Keratinocyte (primary cell): ENCODE data around the gene REG4. TPM values are rescaled to one million over a fixed set of nuclear protein-coding genes. Genes with fewer than 3 reads are reported as not detected.

Experiments
- DNase-seq: peaks from one replicate; pipeline ENCODE4 v3.0.0-alpha.2; 2011; ENCODE audit warnings: low read depth, missing footprints, low spot score
- FAIRE-seq: peaks from 2 replicates; lab custom pipeline; 2011; peaks lifted over from hg19 to GRCh38; lab: Jason Lieb, UNC
- H2AFZ ChIP-seq: 2 replicates; pipeline ENCODE4 v1.6.0; 2012; ENCODE audit warnings: low read length, control low read depth, inconsistent platforms; ENCODE audit not compliant: control insufficient read depth
- H3K27ac ChIP-seq: 2 replicates; pipeline ENCODE4 v1.5.1; 2011; ENCODE audit warnings: low read length; ENCODE audit not compliant: control insufficient read depth, insufficient read depth
- H3K27me3 ChIP-seq: 3 replicates; pipeline ENCODE4 v1.6.0; 2011; ENCODE audit warnings: low read length; ENCODE audit not compliant: control insufficient read depth, insufficient read depth; ENCODE audit errors: extremely low read depth
- H3K36me3 ChIP-seq, 2 experiments: 2 replicates in 1 of 2; 3 replicates in 1 of 2; pipeline ENCODE4 v1.5.1; 2011; ENCODE audit warnings: low read length in 2 of 2, mild to moderate bottlenecking in 1 of 2; ENCODE audit not compliant: control insufficient read depth in 2 of 2, insufficient read depth in 2 of 2; ENCODE audit errors: extremely low read depth in 1 of 2
- H3K4me1 ChIP-seq: 3 replicates; pipeline ENCODE4 v1.5.1; 2011; ENCODE audit warnings: low read length; ENCODE audit not compliant: control insufficient read depth, insufficient read depth; ENCODE audit errors: extremely low read depth
- H3K4me2 ChIP-seq: 3 replicates; pipeline ENCODE4 v1.6.0; 2011; ENCODE audit warnings: low read depth, low read length; ENCODE audit not compliant: control insufficient read depth, insufficient read depth; ENCODE audit errors: extremely low read depth
- H3K4me3 ChIP-seq, 3 experiments: fragments of 200-600 bp in 1 of 3; sonication (generic) in 1 of 3; 2 replicates in 2 of 3; 3 replicates in 1 of 3; pipeline ENCODE4 v1.5.1; 2011 to 2016; ENCODE audit warnings: low read length in 3 of 3, mild to moderate bottlenecking in 3 of 3, control low read depth in 2 of 3, inconsistent platforms in 1 of 3, low read depth in 1 of 3, mixed read lengths in 1 of 3, mixed run types in 1 of 3, moderate library complexity in 1 of 3; ENCODE audit not compliant: control insufficient read depth in 2 of 3, insufficient read depth in 2 of 3; ENCODE audit errors: extremely low read depth in 1 of 3
- H3K79me2 ChIP-seq: 2 replicates; pipeline ENCODE4 v1.6.0; 2012; ENCODE audit warnings: low read length; ENCODE audit not compliant: control insufficient read depth, insufficient read depth
- H3K9ac ChIP-seq: 3 replicates; pipeline ENCODE4 v1.6.0; 2011; ENCODE audit warnings: low read length; ENCODE audit not compliant: control insufficient read depth, insufficient read depth; ENCODE audit errors: extremely low read depth
- H3K9me1 ChIP-seq: 3 replicates; pipeline ENCODE4 v1.6.0; 2011; ENCODE audit warnings: low read length; ENCODE audit not compliant: control insufficient read depth, insufficient read depth; ENCODE audit errors: extremely low read depth
- H3K9me3 ChIP-seq: 2 replicates; pipeline ENCODE4 v1.5.1; 2012; ENCODE audit warnings: low read depth, low read length; ENCODE audit not compliant: control insufficient read depth
- H4K20me1 ChIP-seq: 3 replicates; pipeline ENCODE4 v1.6.0; 2011; ENCODE audit warnings: low read length; ENCODE audit not compliant: control insufficient read depth, insufficient read depth; ENCODE audit errors: extremely low read depth
- CTCF ChIP-seq, 3 experiments: IDR thresholded peaks in 1 of 3; conservative IDR thresholded peaks in 1 of 3; optimal IDR thresholded peaks in 1 of 3; 2 replicates in 2 of 3; 3 replicates in 1 of 3; pipeline versions ENCODE3 to v1.5.1; 2011; ENCODE audit warnings: low read length in 3 of 3, mild to moderate bottlenecking in 3 of 3, moderate library complexity in 2 of 3, control low read depth in 1 of 3, inconsistent platforms in 1 of 3; ENCODE audit not compliant: insufficient read depth in 2 of 3; ENCODE audit errors: extremely low read depth in 1 of 3
- EZH2 ChIP-seq: IDR thresholded peaks from one replicate; pipeline ENCODE4 v1.6.1; 2012; ENCODE audit warnings: inconsistent platforms, mild to moderate bottlenecking, low read length, moderate library complexity
- dilution Hi-C: fragments of 300-500 bp; cut with MboI; formaldehyde crosslinking; loops from one replicate; pipeline ENCODE4 v1.7.0; 2020; ENCODE audit warnings: low sequenced_read_pairs; ENCODE audit not compliant: extremely low pct_ligation_motif_present
- polyA plus RNA-seq, 5 experiments: library from polyadenylated mRNA; depleted of rRNA in 3 of 5; stranded (reverse) in 3 of 5; stranded (forward) in 1 of 5; unstranded in 1 of 5; fragments of >200 nt; gene quantifications; 1 replicate in 1 of 5; 2 replicates in 3 of 5; 3 replicates in 1 of 5; pipeline versions ENCODE4 v1.2.1 to v1.2.3, GENCODE V29; 2011 to 2012; ENCODE audit warnings: missing spikeins in 2 of 5, low read depth in 1 of 5, low replicate concordance in 1 of 5

The REG4 gene
- polyA plus RNA-seq, 1 donor (not counting 4 experiments of a cell fraction or from before 2014, with no cell fraction given), result not detected

GRCh38 chr1:119791377-119791776 is 19.9 kb downstream of the REG4 start:
- no peak overlapping the region for H3K4me3 ChIP-seq
- DNase-seq (no peak), FAIRE-seq (no peak)
- no peaks in the 10 kb centered on the region for H3K9me1 ChIP-seq
- H3K36me3 ChIP-seq, result no peaks in the 10 kb centered on the region
- H3K27me3 ChIP-seq, result no peaks in the 10 kb centered on the region
- H3K4me2 ChIP-seq, result no peak overlapping the region
- H3K9me3 ChIP-seq, result no peaks in the 10 kb centered on the region
- H3K79me2 ChIP-seq, result no peaks in the 10 kb centered on the region
- no peak overlapping the region for H2AFZ ChIP-seq
- no peak for TF ChIP-seq EZH2
- no peak for TF ChIP-seq CTCF (optimal IDR thresholded peaks at IDR 0.05 in 1 of 3, IDR thresholded peaks at IDR 0.05 in 1 of 3, conservative IDR thresholded peaks at IDR 0.05 in 1 of 3; ENCODE audit: extremely low read depth in 1 of 3, insufficient read depth in 2 of 3, low read length in 3 of 3)
- no peak overlapping the region for H3K27ac ChIP-seq
- no peak overlapping the region for H3K9ac ChIP-seq
- peaks cover 7% of the 10 kb centered on the region for H3K4me1 ChIP-seq
- dilution Hi-C loops, result no loop called here
- H4K20me1 ChIP-seq, result no peaks in the 10 kb centered on the region

DNA sequence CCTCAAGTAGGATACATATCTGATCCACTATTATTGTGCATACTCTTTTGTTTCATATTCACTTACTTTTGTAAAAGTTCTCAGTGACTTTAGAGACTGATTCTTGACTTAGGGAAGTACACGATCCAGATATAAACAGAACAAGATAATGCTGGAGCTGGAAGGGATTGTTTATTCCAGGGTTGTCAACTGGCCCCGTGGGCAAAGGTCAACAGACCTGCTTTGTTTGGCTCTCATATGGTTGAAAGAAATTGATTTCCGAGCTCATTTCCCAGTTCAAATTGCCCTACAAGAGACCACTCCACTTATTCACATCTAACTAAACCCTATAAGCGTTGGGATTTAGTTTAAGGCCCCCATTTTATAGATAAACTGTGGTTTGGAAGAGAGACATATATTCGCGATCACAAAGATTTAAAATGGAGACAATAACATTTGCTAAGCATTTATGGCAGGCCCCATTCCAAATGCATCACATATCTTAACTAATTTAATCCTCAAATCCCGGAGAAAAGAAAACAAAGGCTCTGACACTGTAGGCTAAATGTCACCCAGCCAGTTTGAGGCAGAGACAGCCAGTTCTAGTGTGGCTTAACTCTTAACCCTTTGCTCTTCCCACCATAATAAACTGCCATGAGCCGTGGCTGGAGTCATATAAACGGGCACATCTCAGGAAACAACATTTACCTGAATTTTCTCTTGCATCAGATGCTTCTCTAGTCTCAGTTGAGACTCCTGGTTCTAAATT is 20.6 kb downstream of the REG4 start:
- Histone ChIP-seq H3K4me3 (no peak overlapping the region), H3K4me2 (no peak overlapping the region), H3K36me3 (no peaks in the 10 kb centered on the region), H3K79me2 (no peaks in the 10 kb centered on the region), H3K4me1 (peaks cover 12% of the 10 kb centered on the region), H3K9me1 (no peaks in the 10 kb centered on the region), H4K20me1 (no peaks in the 10 kb centered on the region), H3K27me3 (no peaks in the 10 kb centered on the region), H3K27ac (no peak overlapping the region), H2AFZ (no peak overlapping the region), H3K9ac (no peak overlapping the region), H3K9me3 (no peaks in the 10 kb centered on the region)
- dilution Hi-C loops, result no loop called here
- no peak for DNase-seq
- no peak for FAIRE-seq
- TF ChIP-seq CTCF (optimal IDR thresholded peaks at IDR 0.05 in 1 of 3, IDR thresholded peaks at IDR 0.05 in 1 of 3, conservative IDR thresholded peaks at IDR 0.05 in 1 of 3; ENCODE audit: extremely low read depth in 1 of 3, insufficient read depth in 2 of 3, low read length in 3 of 3) (no peak), EZH2 (no peak)
